Prostate gland (tissue), 2 donors: ENCODE measurements around the gene PASK. TPM values are rescaled to one million over a fixed set of nuclear protein-coding genes. Genes with fewer than 3 reads are reported as not detected.
"Not testable (repeated sequence)": the region's sequence is repeated elsewhere in the genome, so short reads cannot be mapped to it uniquely, and the experiment has no call there.

ENCODE experiments used
- DNase-seq: peaks from one replicate; pipeline ENCODE4 v3.0.0-alpha.2; 2019; ENCODE audit warnings: low spot score
- H3K27ac ChIP-seq, 2 donors: fragments of 200-600 bp; sonication (generic); 2 replicates each; pipeline ENCODE4 v1.5.1; 2017 to 2019
- H3K27me3 ChIP-seq: fragments of 200-600 bp; sonication (generic); replicated peaks from 2 replicates; pipeline ENCODE4 v1.5.1; 2019; ENCODE audit not compliant: insufficient read depth
- H3K36me3 ChIP-seq, 2 donors: fragments of 200-600 bp; sonication (generic); 1 replicate in 1 of 2; 2 replicates in 1 of 2; pipeline versions ENCODE4 v1.5.1 to v1.8.1; 2017 to 2019
- H3K4me1 ChIP-seq: fragments of 200-600 bp; sonication (generic); replicated peaks from 2 replicates; pipeline ENCODE4 v1.5.1; 2019
- H3K4me3 ChIP-seq, 2 donors: fragments of 200-600 bp; sonication (generic); 2 replicates each; pipeline ENCODE4 v1.5.1; 2017 to 2019
- H3K9me3 ChIP-seq: fragments of 200-600 bp; sonication (generic); 2 replicates; pipeline ENCODE4 v1.5.1; 2017
- POLR2A ChIP-seq: fragments of 450-650 bp; IDR thresholded peaks from one replicate; pipeline ENCODE4 v1.6.1; 2016; ENCODE audit warnings: antibody characterized with exemption, mild to moderate bottlenecking
- POLR2AphosphoS5 ChIP-seq: sonication (generic); formaldehyde crosslinking; IDR thresholded peaks from one replicate; pipeline ENCODE4 v1.6.1; 2017; ENCODE audit warnings: antibody characterized with exemption
- WGBS: methylation state at CpG from one replicate; pipeline ENCODE4 v1.1.5; 2018; 5-methylcytosine and 5-hydroxymethylcytosine counted together
- intact Hi-C: fragments of 100-400 bp; cut with DNase I; formaldehyde crosslinking; loops from one replicate; pipeline ENCODE4 v1.14.2; 2022
- total RNA-seq, 2 donors: library from RNA; depleted of rRNA; stranded (reverse); fragments of >200 nt; gene quantifications; one replicate each; pipeline ENCODE4 v1.1.0, GENCODE V29; 2016
- TF ChIP-seq, protein P1 (sequence below), 4 experiments: fragments of 200-600 bp in 2 of 4; fragments of 450-650 bp in 2 of 4; sonication (generic) in 2 of 4; IDR thresholded peaks; 1 replicate in 3 of 4; 2 replicates in 1 of 4; pipeline ENCODE4 v1.5.1; 2016 to 2019; ENCODE audit warnings: antibody characterized with exemption in 4 of 4, mild to moderate bottlenecking in 2 of 4, moderate library complexity in 2 of 4

The PASK gene
- 100 to 1,000 TPM in 1 of 2 donors, 10 to 100 TPM in 1; 49.2 to 200 TPM for total RNA-seq

DNA sequence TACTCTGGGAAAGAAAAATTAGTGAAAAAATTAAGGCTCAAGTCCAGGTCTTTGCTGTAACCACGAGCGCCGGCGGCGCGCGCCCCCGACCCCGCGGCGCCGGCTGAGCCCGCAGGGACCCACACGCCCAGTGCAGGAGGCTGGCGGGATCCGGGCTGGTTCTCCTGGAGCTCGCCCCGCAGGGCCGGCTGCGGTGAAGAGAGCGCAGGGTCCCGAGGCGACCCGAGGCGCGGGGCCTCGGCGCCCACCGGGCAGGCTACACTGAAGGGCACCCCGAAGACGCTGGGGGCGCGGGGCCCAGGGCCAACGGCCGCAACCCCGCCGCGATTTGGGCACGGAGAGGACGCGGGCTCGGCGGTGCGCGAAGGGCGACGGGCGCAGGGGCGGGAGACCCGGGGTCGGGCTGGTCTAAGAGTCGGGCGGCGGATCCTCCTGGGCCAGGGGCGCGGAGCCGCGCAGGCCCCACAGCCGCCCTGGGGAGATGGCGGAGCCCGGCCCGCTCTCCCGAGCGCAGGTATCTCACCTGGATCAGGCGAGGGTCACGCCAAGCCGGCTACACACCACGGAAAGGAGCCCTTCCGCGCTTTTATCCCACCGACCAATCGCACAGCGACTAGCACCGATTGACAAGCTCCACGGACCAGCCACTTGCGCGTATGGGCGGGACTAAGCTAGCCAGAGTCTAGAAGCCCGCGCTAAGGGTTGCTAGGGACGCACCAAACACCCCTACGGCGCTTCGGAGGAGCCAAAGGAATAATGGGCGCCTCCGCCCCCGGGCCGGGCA, at the start of gene PASK:
PASK (minus strand) TSS at position 582 of the 784 bp plus-strand sequence. CDS start 6,440 bp downstream, outside the sequence.
- no peaks in the 10 kb centered on the region for H3K9me3 ChIP-seq
- peak within 1 kb of the TSS; percentile 76 to 80 for H3K27ac ChIP-seq
- TF ChIP-seq, protein P1, sequence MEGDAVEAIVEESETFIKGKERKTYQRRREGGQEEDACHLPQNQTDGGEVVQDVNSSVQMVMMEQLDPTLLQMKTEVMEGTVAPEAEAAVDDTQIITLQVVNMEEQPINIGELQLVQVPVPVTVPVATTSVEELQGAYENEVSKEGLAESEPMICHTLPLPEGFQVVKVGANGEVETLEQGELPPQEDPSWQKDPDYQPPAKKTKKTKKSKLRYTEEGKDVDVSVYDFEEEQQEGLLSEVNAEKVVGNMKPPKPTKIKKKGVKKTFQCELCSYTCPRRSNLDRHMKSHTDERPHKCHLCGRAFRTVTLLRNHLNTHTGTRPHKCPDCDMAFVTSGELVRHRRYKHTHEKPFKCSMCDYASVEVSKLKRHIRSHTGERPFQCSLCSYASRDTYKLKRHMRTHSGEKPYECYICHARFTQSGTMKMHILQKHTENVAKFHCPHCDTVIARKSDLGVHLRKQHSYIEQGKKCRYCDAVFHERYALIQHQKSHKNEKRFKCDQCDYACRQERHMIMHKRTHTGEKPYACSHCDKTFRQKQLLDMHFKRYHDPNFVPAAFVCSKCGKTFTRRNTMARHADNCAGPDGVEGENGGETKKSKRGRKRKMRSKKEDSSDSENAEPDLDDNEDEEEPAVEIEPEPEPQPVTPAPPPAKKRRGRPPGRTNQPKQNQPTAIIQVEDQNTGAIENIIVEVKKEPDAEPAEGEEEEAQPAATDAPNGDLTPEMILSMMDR (IDR thresholded peaks at IDR 0.05) = no peak
- peak; percentile 89 for TF ChIP-seq POLR2AphosphoS5
- no peak for TF ChIP-seq POLR2A
- peak; percentile 96 for DNase-seq
- intact Hi-C loops = loop anchor here (5.0 kb wide), 1 partner anchor 68 kb away; no protein-coding TSS in a partner anchor
- 0% methylated on average over 68 of the region's 88 CpGs for WGBS
- peak within 1 kb of the TSS; percentile 67 to 98 for H3K4me3 ChIP-seq
- no peaks in the 10 kb centered on the region for H3K36me3 ChIP-seq
- H3K27me3 ChIP-seq = no peaks in the 10 kb centered on the region
- H3K4me1 ChIP-seq = peaks cover 5% of the 10 kb centered on the region

DNA sequence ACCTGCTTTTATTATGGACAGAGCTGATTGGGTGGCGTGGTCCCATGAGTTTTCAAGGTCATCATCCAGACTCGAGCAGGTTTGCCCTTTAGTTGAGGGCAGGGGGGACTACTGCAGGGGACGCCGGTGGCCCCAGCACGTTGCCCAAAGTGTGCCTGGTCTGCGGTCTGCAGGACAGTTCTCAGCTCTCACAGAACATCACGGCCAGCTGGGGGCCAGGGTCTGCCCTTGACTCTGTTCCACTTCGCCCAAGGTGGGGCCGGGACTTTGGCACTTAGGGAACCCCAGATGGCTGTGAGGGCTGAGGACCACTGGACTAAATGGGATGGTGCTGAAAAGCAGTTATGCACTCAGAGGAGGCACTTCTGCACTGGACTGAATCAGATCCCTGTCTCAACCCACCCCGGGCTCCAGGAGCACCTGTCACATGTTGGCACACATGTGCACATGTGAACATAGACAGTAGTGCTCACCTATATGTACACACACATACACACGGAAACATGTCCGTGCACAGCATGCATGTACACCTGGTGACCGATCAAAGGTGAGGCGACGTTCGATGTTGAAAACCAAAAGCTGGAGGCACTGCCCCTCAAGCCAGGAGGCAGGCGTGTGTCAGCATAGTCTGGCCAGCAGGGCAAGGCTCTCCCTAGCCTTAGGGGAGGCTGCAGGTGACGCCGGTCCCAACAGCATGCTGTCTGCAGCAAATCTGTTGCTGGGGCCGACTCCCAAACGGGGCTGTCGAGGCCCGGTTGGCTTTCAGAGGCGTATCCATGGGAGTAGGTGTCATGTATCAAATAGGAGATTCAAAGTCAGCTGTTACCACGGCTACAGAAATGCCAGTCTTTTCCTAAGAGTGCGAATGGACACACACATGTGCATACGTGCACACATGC, 49.4 kb upstream of the PASK start:
- Histone ChIP-seq H3K27me3 (no peaks in the 10 kb centered on the region), H3K27ac (no peak overlapping the region), H3K4me1 (no peaks in the 10 kb centered on the region), H3K9me3 (no peaks in the 10 kb centered on the region), H3K36me3 (no peaks in the 10 kb centered on the region), H3K4me3 (no peak overlapping the region)
- WGBS = 72% methylated on average over 26 of the region's 27 CpGs
- TF ChIP-seq POLR2A (no peak), POLR2AphosphoS5 (no peak)
- TF ChIP-seq, protein P1 (IDR thresholded peaks at IDR 0.05) = no peak
- intact Hi-C loops = no loop called here
- DNase-seq = no peak

DNA sequence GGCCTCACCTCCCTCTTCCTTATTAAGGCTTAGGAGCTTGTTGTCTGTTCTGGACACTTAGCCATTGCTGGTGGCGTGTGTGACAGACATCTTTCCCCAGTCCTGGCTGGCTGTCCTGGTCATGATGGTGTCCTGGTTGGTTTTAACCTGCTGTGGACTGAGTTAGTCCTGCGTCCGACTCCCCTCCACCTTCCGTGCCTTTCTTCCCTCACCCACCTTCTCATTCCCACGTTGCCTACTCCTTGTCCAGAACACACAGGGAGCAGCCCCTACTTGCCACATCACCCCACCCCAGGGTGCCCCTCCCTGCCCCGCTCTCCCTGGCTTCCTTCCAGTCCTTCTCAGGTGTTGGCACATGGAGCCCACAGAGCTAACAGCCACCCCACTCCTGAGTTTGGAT, 48.7 kb upstream of the PASK start:
- no peak for DNase-seq
- Histone ChIP-seq H3K36me3 (no peaks in the 10 kb centered on the region), H3K4me1 (no peaks in the 10 kb centered on the region), H3K4me3 (no peak overlapping the region), H3K27ac (no peak overlapping the region), H3K27me3 (no peaks in the 10 kb centered on the region), H3K9me3 (no peaks in the 10 kb centered on the region)
- 63% methylated on average over 6 of the region's 6 CpGs for WGBS
- intact Hi-C loops = no loop called here
- no peak for TF ChIP-seq POLR2AphosphoS5
- TF ChIP-seq, protein P1 (IDR thresholded peaks at IDR 0.05) = no peak
- no peak for TF ChIP-seq POLR2A

DNA sequence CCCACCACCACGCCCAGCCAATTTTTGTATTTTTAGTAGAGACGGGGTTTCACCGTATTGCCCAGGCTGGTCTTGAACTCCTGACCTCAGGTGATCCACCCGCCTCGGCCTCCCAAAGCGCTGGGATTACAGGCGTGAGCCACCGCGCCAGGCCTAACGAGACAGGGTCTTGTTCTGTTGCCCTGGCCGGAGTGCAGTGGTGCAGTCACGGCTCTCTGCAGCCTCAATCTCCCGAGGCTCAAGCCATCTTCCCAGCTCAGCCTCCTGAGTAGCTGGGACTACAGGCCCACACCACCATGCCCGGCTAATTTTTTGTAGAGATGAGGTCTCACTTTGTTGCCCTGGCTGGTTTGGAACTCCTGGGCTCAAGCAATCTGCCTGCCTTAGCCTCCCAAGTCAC, 48.0 kb upstream of the PASK start:
- H3K27me3 ChIP-seq, DNase-seq, intact Hi-C loops, H3K4me3 ChIP-seq, H3K36me3 ChIP-seq, H3K27ac ChIP-seq, H3K9me3 ChIP-seq, H3K4me1 ChIP-seq: not testable (repeated sequence)
- 96% methylated on average over 14 of the region's 14 CpGs for WGBS

DNA sequence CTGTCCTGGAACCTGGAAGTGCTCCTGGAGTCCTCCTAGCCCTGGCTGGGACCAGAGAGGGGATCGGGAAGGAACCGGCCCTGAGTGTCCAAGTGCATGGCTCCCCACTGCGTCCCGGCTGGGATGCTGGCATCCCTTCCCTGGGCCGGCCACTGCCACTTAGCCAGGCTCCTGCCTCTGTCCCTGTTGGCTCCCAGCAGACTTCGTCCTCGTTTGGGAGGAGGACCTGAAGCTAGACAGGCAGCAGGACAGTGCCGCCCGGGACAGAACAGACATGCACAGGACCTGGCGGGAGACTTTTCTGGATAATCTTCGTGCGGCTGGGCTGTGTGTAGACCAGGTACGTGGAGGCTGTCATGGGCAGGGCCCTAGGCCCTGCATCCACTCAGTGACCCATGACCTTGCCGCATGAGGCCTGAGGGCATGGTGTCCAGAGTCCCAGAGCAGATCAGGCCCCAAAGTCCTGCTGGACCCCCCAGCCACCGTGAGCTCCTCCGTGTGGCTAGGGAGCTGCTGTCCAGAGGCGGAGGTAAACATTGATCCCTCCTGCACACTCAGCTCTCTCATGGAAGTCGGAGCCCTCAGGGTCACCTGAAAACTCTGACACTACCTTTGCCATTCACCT, 46.3 kb upstream of the PASK start:
- Histone ChIP-seq H3K27ac (no peak overlapping the region), H3K36me3 (no peaks in the 10 kb centered on the region), H3K27me3 (no peaks in the 10 kb centered on the region), H3K4me3 (no peak overlapping the region), H3K4me1 (peaks cover 2% of the 10 kb centered on the region), H3K9me3 (no peaks in the 10 kb centered on the region)
- TF ChIP-seq, protein P1 (IDR thresholded peaks at IDR 0.05) = no peak
- TF ChIP-seq POLR2AphosphoS5 (no peak), POLR2A (no peak)
- 85% methylated on average over 16 of the region's 18 CpGs for WGBS
- intact Hi-C loops = no loop called here
- DNase-seq = no peak
